GM23338 (cell line): ENCODE measurements around the gene OXER1. TPM values are rescaled to one million over a fixed set of nuclear protein-coding genes. Genes with fewer than 3 reads are reported as not detected.

ENCODE experiments used
- ATAC-seq: fragments of 200-7000 bp; cut with Tn5 transposase; 3 replicates; pipeline ENCODE4 v1.9.1; 2020
- DNase-seq: peaks from one replicate; pipeline ENCODE4 v3.0.0-alpha.2; 2015; ENCODE audit warnings: low spot score
- H2AFZ ChIP-seq: fragments of 200-600 bp; sonication (generic); 2 replicates; pipeline ENCODE4 v1.8.0; 2016; ENCODE audit warnings: antibody characterized with exemption, mild to moderate bottlenecking, moderate library complexity
- H3F3A ChIP-seq: fragments of 200-600 bp; sonication (generic); replicated peaks from 2 replicates; pipeline ENCODE4 v1.8.0; 2017; ENCODE audit warnings: antibody characterized with exemption, mixed run types, low read depth
- H3K27ac ChIP-seq: fragments of 200-600 bp; sonication (generic); 2 replicates; pipeline ENCODE4 v1.6.1; 2016; ENCODE audit warnings: low read depth
- H3K27me3 ChIP-seq: fragments of 200-600 bp; sonication (generic); 2 replicates; pipeline ENCODE4 v1.8.0; 2016; ENCODE audit warnings: mild to moderate bottlenecking, mixed run types, moderate library complexity; ENCODE audit not compliant: insufficient read depth
- H3K36me3 ChIP-seq: fragments of 200-600 bp; sonication (generic); 2 replicates; pipeline ENCODE4 v1.8.0; 2016; ENCODE audit warnings: mild to moderate bottlenecking; ENCODE audit not compliant: insufficient read depth
- H3K4me1 ChIP-seq: fragments of 200-600 bp; sonication (generic); 2 replicates; pipeline ENCODE4 v1.8.0; 2016; ENCODE audit warnings: mild to moderate bottlenecking, moderate library complexity; ENCODE audit not compliant: insufficient read depth
- H3K4me2 ChIP-seq: fragments of 200-600 bp; sonication (generic); 2 replicates; pipeline ENCODE4 v1.7.1; 2017; ENCODE audit warnings: mixed run types
- H3K4me3 ChIP-seq: fragments of 200-600 bp; sonication (generic); 2 replicates; pipeline ENCODE4 v1.6.1; 2016; ENCODE audit warnings: mixed run types
- H3K79me2 ChIP-seq: fragments of 200-600 bp; sonication (generic); replicated peaks from 2 replicates; pipeline ENCODE4 v1.8.0; 2017; ENCODE audit warnings: mild to moderate bottlenecking; ENCODE audit not compliant: insufficient read depth
- H3K9me2 ChIP-seq: fragments of 200-600 bp; sonication (generic); 2 replicates; pipeline ENCODE4 v1.8.0; 2017; ENCODE audit not compliant: insufficient read depth
- H4K20me1 ChIP-seq: fragments of 200-600 bp; sonication (generic); replicated peaks from 2 replicates; pipeline ENCODE4 v1.8.0; 2017; ENCODE audit warnings: mild to moderate bottlenecking; ENCODE audit not compliant: insufficient read depth
- H3K27ac Mint-ChIP-seq: 2 replicates; pipeline ENCODE4 v1.8.0; 2020; ENCODE audit warnings: inconsistent platforms, mild to moderate bottlenecking, moderate library complexity, mixed read lengths
- H3K27me3 Mint-ChIP-seq: 3 replicates; pipeline ENCODE4 v1.8.0; 2022; ENCODE audit warnings: low read depth, mild to moderate bottlenecking, moderate library complexity, mixed read lengths, inconsistent platforms; ENCODE audit not compliant: insufficient read depth, poor library complexity
- H3K36me3 Mint-ChIP-seq: 3 replicates; pipeline ENCODE4 v1.8.0; 2021; ENCODE audit warnings: low read depth, mild to moderate bottlenecking, inconsistent platforms, moderate library complexity, mixed read lengths
- H3K4me1 Mint-ChIP-seq: 3 replicates; pipeline ENCODE4 v1.8.0; 2020; ENCODE audit warnings: mild to moderate bottlenecking, inconsistent platforms, mixed read lengths
- H3K4me3 Mint-ChIP-seq: 3 replicates; pipeline ENCODE4 v1.8.0; 2021; ENCODE audit warnings: moderate library complexity, mild to moderate bottlenecking, inconsistent platforms, mixed read lengths
- H3K9me3 Mint-ChIP-seq: 3 replicates; pipeline ENCODE4 v1.8.0; 2020; ENCODE audit warnings: moderate library complexity, mild to moderate bottlenecking, inconsistent platforms, mixed read lengths
- CREB1 ChIP-seq: fragments of 250-450 bp; sonication (Bioruptor Pico); IDR thresholded peaks from 2 replicates; pipeline ENCODE4 v1.5.0; 2020; ENCODE audit warnings: low read depth, mild to moderate bottlenecking, moderate library complexity
- EZH2phosphoT487 ChIP-seq: fragments of 200-600 bp; sonication (generic); IDR thresholded peaks from one replicate; pipeline ENCODE4 v1.8.1; 2018; ENCODE audit warnings: antibody characterized with exemption; ENCODE audit not compliant: unreplicated experiment
- JUNB ChIP-seq: IDR thresholded peaks from one replicate; pipeline ENCODE4 v1.6.1; 2016; ENCODE audit warnings: antibody characterized with exemption; ENCODE audit not compliant: unreplicated experiment
- NANOG ChIP-seq: IDR thresholded peaks from 2 replicates; pipeline ENCODE4 v1.6.1; 2016; ENCODE audit warnings: antibody characterized with exemption, borderline replicate concordance
- POLR2AphosphoS5 ChIP-seq: IDR thresholded peaks from 2 replicates; pipeline ENCODE4 v1.6.1; 2016; ENCODE audit warnings: antibody characterized with exemption, low read depth
- STAT1 ChIP-seq: IDR thresholded peaks from one replicate; pipeline ENCODE4 v1.6.1; 2016; ENCODE audit warnings: antibody characterized with exemption; ENCODE audit not compliant: unreplicated experiment
- ZNF114 ChIP-seq: fragments of 250-450 bp; sonication (Bioruptor Pico); IDR thresholded peaks from 2 replicates; pipeline ENCODE4 v1.5.0; 2020; ENCODE audit warnings: mild to moderate bottlenecking, moderate library complexity
- polyA plus RNA-seq: library from polyadenylated mRNA; unstranded; fragments of >200 nt; fragmentation: Nextera tagmentation; extraction: Ambion mirVana; gene quantifications from 2 replicates; pipeline ENCODE4 v1.2.1, GENCODE V29; 2016
- total RNA-seq: library from RNA; depleted of rRNA; stranded (reverse); fragments of >200 nt; shearing (Covaris generic); gene quantifications from 2 replicates; pipeline ENCODE4 v1.2.3, GENCODE V29; 2014
- TF ChIP-seq, protein P1 (sequence below): fragments of 250-450 bp; sonication (Bioruptor Pico); IDR thresholded peaks from 2 replicates; pipeline ENCODE4 v1.5.0; 2020; ENCODE audit warnings: mild to moderate bottlenecking, moderate library complexity
- TF ChIP-seq, protein P2 (sequence below), 2 experiments: fragments of 200-600 bp in 1 of 2; sonication (generic) in 1 of 2; conservative IDR thresholded peaks; 2 replicates each; pipeline versions ENCODE4 v1.5.1 to v1.6.1; 2016 to 2017; ENCODE audit warnings: antibody characterized with exemption in 2 of 2, low read depth in 2 of 2, mild to moderate bottlenecking in 2 of 2, moderate library complexity in 1 of 2

Gene OXER1
- total and polyA plus RNA-seq, 2 experiments from 2014 or later: 0.69 to 1.5 TPM

DNA sequence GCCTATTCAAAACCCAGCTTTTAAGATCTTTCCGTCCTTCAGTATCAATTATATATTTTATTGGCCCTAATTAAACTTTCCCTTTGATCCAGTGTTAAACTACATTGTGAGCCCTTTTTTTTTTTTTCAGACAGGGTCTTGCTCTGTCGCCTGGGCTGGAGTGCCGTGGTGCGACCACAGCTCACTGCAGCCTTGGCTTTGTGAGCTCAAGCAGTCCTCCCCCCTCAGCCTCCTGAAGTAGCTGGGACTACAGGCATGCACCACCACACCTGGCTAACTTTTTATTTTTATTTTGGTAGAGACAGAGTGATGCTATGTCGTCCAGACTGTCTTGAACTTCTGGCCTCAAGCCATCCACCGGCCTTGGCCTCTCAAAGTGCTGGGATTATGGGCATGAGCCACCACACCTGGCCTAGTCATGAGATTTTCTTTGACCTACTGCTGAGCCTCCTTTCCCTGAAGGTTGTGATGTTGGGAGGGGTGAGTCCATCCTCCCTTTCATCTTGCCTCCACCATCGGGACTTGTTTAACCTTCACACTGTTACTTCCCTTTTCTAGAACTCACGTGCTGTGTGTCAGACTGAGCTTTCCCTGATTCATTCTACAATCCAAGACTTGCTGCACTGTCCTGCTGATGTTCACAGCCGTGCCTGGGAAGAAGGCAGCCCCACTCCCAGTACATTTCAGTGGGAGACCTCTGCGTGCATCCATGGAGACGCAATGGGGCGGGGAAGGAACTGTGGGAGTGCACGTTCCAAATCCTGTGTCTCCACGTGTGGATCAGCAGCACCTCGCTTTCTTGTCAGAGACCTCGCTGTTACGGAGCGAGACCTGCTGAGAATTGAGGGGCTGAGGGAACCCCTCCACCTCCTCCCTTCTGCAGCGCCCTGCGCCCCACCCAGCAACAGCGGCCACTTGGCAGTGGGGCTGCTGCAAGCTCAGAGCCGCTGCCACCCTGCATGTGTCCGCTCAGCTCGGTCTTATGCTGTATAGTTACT is 10.8 kb downstream of the OXER1 start:
- TF ChIP-seq CREB1 (CRISPR knock-in tag) (no peak), JUNB (no peak), STAT1 (no peak), NANOG (no peak), ZNF114 (CRISPR knock-in tag) (no peak), EZH2phosphoT487 (no peak), POLR2AphosphoS5 (no peak)
- TF ChIP-seq, protein P1, sequence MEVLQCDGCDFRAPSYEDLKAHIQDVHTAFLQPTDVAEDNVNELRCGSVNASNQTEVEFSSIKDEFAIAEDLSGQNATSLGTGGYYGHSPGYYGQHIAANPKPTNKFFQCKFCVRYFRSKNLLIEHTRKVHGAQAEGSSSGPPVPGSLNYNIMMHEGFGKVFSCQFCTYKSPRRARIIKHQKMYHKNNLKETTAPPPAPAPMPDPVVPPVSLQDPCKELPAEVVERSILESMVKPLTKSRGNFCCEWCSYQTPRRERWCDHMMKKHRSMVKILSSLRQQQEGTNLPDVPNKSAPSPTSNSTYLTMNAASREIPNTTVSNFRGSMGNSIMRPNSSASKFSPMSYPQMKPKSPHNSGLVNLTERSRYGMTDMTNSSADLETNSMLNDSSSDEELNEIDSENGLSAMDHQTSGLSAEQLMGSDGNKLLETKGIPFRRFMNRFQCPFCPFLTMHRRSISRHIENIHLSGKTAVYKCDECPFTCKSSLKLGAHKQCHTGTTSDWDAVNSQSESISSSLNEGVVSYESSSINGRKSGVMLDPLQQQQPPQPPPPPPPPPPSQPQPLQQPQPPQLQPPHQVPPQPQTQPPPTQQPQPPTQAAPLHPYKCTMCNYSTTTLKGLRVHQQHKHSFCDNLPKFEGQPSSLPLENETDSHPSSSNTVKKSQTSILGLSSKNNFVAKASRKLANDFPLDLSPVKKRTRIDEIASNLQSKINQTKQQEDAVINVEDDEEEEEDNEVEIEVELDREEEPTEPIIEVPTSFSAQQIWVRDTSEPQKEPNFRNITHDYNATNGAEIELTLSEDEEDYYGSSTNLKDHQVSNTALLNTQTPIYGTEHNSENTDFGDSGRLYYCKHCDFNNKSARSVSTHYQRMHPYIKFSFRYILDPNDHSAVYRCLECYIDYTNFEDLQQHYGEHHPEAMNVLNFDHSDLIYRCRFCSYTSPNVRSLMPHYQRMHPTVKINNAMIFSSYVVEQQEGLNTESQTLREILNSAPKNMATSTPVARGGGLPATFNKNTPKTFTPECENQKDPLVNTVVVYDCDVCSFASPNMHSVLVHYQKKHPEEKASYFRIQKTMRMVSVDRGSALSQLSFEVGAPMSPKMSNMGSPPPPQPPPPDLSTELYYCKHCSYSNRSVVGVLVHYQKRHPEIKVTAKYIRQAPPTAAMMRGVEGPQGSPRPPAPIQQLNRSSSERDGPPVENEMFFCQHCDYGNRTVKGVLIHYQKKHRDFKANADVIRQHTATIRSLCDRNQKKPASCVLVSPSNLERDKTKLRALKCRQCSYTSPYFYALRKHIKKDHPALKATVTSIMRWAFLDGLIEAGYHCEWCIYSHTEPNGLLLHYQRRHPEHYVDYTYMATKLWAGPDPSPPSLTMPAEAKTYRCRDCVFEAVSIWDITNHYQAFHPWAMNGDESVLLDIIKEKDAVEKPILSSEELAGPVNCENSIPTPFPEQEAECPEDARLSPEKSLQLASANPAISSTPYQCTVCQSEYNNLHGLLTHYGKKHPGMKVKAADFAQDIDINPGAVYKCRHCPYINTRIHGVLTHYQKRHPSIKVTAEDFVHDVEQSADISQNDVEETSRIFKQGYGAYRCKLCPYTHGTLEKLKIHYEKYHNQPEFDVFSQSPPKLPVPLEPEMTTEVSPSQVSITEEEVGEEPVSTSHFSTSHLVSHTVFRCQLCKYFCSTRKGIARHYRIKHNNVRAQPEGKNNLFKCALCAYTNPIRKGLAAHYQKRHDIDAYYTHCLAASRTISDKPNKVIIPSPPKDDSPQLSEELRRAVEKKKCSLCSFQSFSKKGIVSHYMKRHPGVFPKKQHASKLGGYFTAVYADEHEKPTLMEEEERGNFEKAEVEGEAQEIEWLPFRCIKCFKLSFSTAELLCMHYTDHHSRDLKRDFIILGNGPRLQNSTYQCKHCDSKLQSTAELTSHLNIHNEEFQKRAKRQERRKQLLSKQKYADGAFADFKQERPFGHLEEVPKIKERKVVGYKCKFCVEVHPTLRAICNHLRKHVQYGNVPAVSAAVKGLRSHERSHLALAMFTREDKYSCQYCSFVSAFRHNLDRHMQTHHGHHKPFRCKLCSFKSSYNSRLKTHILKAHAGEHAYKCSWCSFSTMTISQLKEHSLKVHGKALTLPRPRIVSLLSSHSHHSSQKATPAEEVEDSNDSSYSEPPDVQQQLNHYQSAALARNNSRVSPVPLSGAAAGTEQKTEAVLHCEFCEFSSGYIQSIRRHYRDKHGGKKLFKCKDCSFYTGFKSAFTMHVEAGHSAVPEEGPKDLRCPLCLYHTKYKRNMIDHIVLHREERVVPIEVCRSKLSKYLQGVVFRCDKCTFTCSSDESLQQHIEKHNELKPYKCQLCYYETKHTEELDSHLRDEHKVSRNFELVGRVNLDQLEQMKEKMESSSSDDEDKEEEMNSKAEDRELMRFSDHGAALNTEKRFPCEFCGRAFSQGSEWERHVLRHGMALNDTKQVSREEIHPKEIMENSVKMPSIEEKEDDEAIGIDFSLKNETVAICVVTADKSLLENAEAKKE (CRISPR knock-in tag): no peak
- TF ChIP-seq, protein P2, sequence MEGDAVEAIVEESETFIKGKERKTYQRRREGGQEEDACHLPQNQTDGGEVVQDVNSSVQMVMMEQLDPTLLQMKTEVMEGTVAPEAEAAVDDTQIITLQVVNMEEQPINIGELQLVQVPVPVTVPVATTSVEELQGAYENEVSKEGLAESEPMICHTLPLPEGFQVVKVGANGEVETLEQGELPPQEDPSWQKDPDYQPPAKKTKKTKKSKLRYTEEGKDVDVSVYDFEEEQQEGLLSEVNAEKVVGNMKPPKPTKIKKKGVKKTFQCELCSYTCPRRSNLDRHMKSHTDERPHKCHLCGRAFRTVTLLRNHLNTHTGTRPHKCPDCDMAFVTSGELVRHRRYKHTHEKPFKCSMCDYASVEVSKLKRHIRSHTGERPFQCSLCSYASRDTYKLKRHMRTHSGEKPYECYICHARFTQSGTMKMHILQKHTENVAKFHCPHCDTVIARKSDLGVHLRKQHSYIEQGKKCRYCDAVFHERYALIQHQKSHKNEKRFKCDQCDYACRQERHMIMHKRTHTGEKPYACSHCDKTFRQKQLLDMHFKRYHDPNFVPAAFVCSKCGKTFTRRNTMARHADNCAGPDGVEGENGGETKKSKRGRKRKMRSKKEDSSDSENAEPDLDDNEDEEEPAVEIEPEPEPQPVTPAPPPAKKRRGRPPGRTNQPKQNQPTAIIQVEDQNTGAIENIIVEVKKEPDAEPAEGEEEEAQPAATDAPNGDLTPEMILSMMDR (conservative IDR thresholded peaks at IDR 0.05; ENCODE audit: low read depth in 2 of 2): no peak
- Histone ChIP-seq H3K79me2 (no peaks in the 10 kb centered on the region), H3K27ac (no peak overlapping the region), H3F3A (no peaks in the 10 kb centered on the region), H3K4me3 (no peak overlapping the region), H2AFZ (no peak overlapping the region), H3K4me1 (no peaks in the 10 kb centered on the region), H3K9me2 (no peaks in the 10 kb centered on the region), H4K20me1 (no peaks in the 10 kb centered on the region), H3K36me3 (no peaks in the 10 kb centered on the region), H3K27me3 (no peaks in the 10 kb centered on the region), H3K4me2 (no peak overlapping the region)
- no peak for DNase-seq
- H3K4me1 Mint-ChIP-seq: peaks cover 6% of the 10 kb centered on the region
- no peak overlapping the region for H3K4me3 Mint-ChIP-seq
- H3K36me3 Mint-ChIP-seq: no peaks in the 10 kb centered on the region
- peaks cover 8% of the 10 kb centered on the region for H3K27me3 Mint-ChIP-seq
- no peak overlapping the region for H3K27ac Mint-ChIP-seq
- H3K9me3 Mint-ChIP-seq: no peaks in the 10 kb centered on the region
- ATAC-seq: no peak
